Neural cell (in vitro differentiated cells): ENCODE results near the gene FHAD1.

Source experiments
- CTCF ChIP-seq: fragments of 450-650 bp; IDR thresholded peaks from 2 replicates; pipeline ENCODE4 v1.5.1; 2014; ENCODE audit warnings: antibody characterized with exemption, mild to moderate bottlenecking, moderate library complexity; ENCODE audit not compliant: poor library complexity, severe bottlenecking
- POLR2AphosphoS5 ChIP-seq: IDR thresholded peaks from 2 replicates; pipeline ENCODE4 v1.6.1; 2012

GRCh38 chr1:15210651-15211375 is 36.2 kb upstream of the FHAD1 start:
- TF ChIP-seq POLR2AphosphoS5 = no peak
- no peak for TF ChIP-seq CTCF
